ENCODE results near the gene DPP10. TPM values are rescaled to one million over a fixed set of nuclear protein-coding genes. Genes with fewer than 3 reads are reported as not detected.

DPP10 gene
- total and polyA plus RNA-seq, 10 of the 15 experiments (the other 5 are each of a cell fraction or from before 2014, with no cell fraction given) = not detected

DNA sequence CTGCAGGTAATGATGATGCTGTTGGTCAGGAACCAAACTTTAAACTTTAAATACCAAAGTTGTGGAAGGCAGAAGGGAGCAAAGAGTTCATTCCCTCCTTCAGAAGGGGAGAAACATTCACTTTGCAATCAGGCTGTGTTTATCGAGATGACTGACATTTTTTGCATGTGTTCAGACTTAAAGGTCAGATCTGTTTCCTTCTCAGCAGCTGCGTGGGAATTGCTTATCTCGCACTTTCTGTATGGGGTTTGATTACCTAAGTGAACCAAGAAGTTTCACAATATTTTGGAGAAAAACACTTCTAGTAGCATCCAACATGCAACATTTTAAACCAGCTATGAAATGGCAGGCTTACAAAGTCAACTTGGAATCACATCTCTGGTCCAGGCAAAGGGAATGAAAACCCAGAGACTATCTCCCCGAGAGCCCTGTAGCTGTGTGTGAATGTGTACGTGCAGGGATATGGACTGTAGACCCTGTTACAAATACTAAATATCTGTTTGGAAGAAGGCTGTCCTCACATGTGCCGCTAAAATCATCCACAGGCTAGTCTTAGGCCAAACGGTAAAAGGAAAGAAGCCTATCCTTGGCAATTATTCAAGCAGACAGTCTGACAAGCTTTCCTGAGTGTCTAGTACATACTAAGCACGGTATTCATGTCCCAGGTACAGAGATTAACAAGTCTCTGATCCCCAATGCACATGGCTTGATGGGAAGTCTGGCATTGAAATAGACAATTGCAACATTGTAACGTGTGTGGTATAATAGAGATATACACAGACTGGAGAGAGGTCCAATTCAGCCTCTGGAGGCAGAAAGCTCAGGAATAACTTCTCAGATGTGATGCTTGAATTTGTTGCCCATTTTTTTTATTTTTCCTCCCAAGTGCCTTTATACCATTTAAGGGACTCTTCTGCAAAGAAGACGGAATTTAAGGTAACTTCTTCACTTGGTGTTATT is 483.1 kb downstream of the DPP10 start:
- Histone ChIP-seq H3K27me3 (replicated peaks in 1 of 2; ENCODE audit: control insufficient read depth in 2 of 2, insufficient read depth in 2 of 2, low read length in 1 of 2) (no peaks in the 10 kb centered on the region), H4K20me1 (ENCODE audit: control insufficient read depth, insufficient read depth) (no peaks in the 10 kb centered on the region), H3K36me3 (ENCODE audit: control insufficient read depth in 2 of 2, insufficient read depth in 2 of 2, low read length in 1 of 2) (no peaks in the 10 kb centered on the region), H3K4me2 (ENCODE audit: control insufficient read depth, insufficient read depth) (no peak overlapping the region), H3K9ac (ENCODE audit: control insufficient read depth, insufficient read depth, low read length) (no peak overlapping the region), H3K27ac (ENCODE audit: control insufficient read depth, insufficient read depth) (no peak overlapping the region), H2AFZ (ENCODE audit: control insufficient read depth, low read depth, low read length) (no peak overlapping the region), H3K9me3 (replicated peaks; ENCODE audit: control insufficient read depth, insufficient read depth, low read length) (no peaks in the 10 kb centered on the region), H3K4me3 (no peak overlapping the region), H3K79me2 (ENCODE audit: control insufficient read depth, insufficient read depth, low read length) (no peaks in the 10 kb centered on the region), H3K4me1 (ENCODE audit: control insufficient read depth, insufficient read depth, low read length) (no peaks in the 10 kb centered on the region)
- BruUV-seq (replicated peaks) = no TSS peak
- in situ Hi-C loops (cut with MboI) (no loop called here), intact Hi-C loops (cut with micrococcal nuclease; ENCODE audit: unreplicated experiment) (no loop called here)
- FAIRE-seq (no peak), ATAC-seq (no peak), DNase-seq (ENCODE audit: low read depth, low spot score) (no peak)
- ChIA-PET SMC1A (ENCODE audit: uncharacterized antibody, unreplicated experiment) (no interaction called here), CTCF (no interaction called here), RAD21 (ENCODE audit: unreplicated experiment) (no interaction called here), POLR2A (no interaction called here)
- WGBS (ENCODE audit: insufficient coverage, insufficient replicate concordance, low lambda C conversion rate, missing lambda C conversion rate) = 14% methylated on average over 10 of the region's 10 CpGs
- TF ChIP-seq SKIL (IDR thresholded peaks at IDR 0.05; ENCODE audit: low read depth, poor library complexity, severe bottlenecking) (no peak), ZBED1 (IDR thresholded peaks at IDR 0.05; ENCODE audit: borderline replicate concordance) (no peak), E2F4 (IDR thresholded peaks at IDR 0.05; ENCODE audit: low read depth, low read length) (no peak), GABPA (IDR thresholded peaks at IDR 0.05; ENCODE audit: low read depth) (no peak), ESRRA (IDR thresholded peaks at IDR 0.05; ENCODE audit: low read length) (no peak), TCF12 (IDR thresholded peaks at IDR 0.05; ENCODE audit: low read depth, low read length) (no peak), NFIC (IDR thresholded peaks at IDR 0.05; ENCODE audit: low read depth, low read length) (no peak), SIN3A (IDR thresholded peaks at IDR 0.05; ENCODE audit: low read depth, low read length) (no peak), E2F8 (IDR thresholded peaks at IDR 0.05; ENCODE audit: low read depth, partially characterized antibody) (no peak), POU2F2 (IDR thresholded peaks at IDR 0.05; ENCODE audit: borderline replicate concordance, low read depth, low read length) (no peak)
- TF ChIP-seq, protein P1, sequence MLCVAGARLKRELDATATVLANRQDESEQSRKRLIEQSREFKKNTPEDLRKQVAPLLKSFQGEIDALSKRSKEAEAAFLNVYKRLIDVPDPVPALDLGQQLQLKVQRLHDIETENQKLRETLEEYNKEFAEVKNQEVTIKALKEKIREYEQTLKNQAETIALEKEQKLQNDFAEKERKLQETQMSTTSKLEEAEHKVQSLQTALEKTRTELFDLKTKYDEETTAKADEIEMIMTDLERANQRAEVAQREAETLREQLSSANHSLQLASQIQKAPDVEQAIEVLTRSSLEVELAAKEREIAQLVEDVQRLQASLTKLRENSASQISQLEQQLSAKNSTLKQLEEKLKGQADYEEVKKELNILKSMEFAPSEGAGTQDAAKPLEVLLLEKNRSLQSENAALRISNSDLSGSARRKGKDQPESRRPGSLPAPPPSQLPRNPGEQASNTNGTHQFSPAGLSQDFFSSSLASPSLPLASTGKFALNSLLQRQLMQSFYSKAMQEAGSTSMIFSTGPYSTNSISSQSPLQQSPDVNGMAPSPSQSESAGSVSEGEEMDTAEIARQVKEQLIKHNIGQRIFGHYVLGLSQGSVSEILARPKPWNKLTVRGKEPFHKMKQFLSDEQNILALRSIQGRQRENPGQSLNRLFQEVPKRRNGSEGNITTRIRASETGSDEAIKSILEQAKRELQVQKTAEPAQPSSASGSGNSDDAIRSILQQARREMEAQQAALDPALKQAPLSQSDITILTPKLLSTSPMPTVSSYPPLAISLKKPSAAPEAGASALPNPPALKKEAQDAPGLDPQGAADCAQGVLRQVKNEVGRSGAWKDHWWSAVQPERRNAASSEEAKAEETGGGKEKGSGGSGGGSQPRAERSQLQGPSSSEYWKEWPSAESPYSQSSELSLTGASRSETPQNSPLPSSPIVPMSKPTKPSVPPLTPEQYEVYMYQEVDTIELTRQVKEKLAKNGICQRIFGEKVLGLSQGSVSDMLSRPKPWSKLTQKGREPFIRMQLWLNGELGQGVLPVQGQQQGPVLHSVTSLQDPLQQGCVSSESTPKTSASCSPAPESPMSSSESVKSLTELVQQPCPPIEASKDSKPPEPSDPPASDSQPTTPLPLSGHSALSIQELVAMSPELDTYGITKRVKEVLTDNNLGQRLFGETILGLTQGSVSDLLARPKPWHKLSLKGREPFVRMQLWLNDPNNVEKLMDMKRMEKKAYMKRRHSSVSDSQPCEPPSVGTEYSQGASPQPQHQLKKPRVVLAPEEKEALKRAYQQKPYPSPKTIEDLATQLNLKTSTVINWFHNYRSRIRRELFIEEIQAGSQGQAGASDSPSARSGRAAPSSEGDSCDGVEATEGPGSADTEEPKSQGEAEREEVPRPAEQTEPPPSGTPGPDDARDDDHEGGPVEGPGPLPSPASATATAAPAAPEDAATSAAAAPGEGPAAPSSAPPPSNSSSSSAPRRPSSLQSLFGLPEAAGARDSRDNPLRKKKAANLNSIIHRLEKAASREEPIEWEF (IDR thresholded peaks at IDR 0.05; ENCODE audit: insufficient replicate concordance, low read depth, low read length) = no peak

Data from GM12878 (cell line).